ENCODE measurements around the gene MEF2A. TPM values are rescaled to one million over a fixed set of nuclear protein-coding genes. Genes with fewer than 3 reads are reported as not detected.

The MEF2A gene
- total RNA-seq, 1 donor from 2014 or later: 49.5 TPM

DNA sequence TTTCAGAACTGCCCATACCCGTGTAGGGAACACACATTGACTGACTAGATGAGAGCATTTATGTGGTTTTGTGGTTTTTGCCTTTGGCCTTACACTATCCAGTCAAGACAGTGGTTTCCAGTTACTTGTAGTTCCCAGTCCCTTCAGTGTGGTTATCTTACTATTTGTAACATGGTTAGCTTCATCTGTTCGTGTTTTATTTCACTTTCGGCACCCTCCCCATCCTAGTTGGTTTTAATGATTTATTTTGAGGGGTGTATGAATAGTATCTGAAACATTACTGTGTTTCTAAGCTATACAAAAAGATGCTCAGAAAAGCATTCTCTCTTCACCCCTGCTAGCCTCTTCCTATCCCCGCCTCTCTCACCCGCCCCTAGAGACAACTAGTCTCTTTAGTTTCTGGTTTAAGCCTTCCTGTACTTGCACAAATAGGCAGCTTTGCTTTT lies 153.3 kb downstream of the MEF2A start:
- H3K4me1 Mint-ChIP-seq (ENCODE audit: low read depth, unreplicated experiment): peaks cover 31% of the 10 kb centered on the region
- no peak overlapping the region for H3K27ac Mint-ChIP-seq (ENCODE audit: unreplicated experiment)
- H3K9me3 Mint-ChIP-seq (ENCODE audit: unreplicated experiment): peaks cover 6% of the 10 kb centered on the region
- DNase-seq: no peak
- no peak overlapping the region for H3K4me3 Mint-ChIP-seq (ENCODE audit: unreplicated experiment)
- TF ChIP-seq, protein P1, sequence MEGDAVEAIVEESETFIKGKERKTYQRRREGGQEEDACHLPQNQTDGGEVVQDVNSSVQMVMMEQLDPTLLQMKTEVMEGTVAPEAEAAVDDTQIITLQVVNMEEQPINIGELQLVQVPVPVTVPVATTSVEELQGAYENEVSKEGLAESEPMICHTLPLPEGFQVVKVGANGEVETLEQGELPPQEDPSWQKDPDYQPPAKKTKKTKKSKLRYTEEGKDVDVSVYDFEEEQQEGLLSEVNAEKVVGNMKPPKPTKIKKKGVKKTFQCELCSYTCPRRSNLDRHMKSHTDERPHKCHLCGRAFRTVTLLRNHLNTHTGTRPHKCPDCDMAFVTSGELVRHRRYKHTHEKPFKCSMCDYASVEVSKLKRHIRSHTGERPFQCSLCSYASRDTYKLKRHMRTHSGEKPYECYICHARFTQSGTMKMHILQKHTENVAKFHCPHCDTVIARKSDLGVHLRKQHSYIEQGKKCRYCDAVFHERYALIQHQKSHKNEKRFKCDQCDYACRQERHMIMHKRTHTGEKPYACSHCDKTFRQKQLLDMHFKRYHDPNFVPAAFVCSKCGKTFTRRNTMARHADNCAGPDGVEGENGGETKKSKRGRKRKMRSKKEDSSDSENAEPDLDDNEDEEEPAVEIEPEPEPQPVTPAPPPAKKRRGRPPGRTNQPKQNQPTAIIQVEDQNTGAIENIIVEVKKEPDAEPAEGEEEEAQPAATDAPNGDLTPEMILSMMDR (IDR thresholded peaks at IDR 0.05; ENCODE audit: partially characterized antibody, unreplicated experiment): no peak
- H3K36me3 Mint-ChIP-seq (ENCODE audit: unreplicated experiment): peaks cover 20% of the 10 kb centered on the region
- H3K27me3 Mint-ChIP-seq (ENCODE audit: unreplicated experiment): peaks cover 10% of the 10 kb centered on the region

DNA sequence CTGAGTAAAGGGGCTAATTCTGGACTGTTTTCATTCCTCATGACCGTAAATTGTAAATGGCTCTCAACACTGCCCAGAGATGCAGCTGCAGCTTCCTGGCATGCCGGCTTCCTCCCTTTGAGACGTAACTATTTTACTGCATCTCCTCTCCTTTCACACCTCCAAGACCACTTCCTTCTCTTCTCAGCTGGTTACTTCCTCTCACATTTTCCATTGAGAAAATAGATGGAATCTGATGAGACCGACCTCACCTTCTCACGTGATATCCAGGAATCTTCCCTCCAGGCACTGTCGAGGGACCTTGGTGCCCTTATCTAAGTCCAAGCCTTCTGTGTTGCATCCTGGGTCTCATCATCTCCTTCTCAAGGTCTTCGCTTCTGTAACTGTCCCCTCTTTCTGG lies 154.7 kb downstream of the MEF2A start:
- TF ChIP-seq, protein P1 (IDR thresholded peaks at IDR 0.05; ENCODE audit: partially characterized antibody, unreplicated experiment): no peak
- H3K27me3 Mint-ChIP-seq (ENCODE audit: unreplicated experiment): peaks cover 11% of the 10 kb centered on the region
- peaks cover 13% of the 10 kb centered on the region for H3K9me3 Mint-ChIP-seq (ENCODE audit: unreplicated experiment)
- H3K27ac Mint-ChIP-seq (ENCODE audit: unreplicated experiment): no peak overlapping the region
- H3K4me3 Mint-ChIP-seq (ENCODE audit: unreplicated experiment): no peak overlapping the region
- H3K36me3 Mint-ChIP-seq (ENCODE audit: unreplicated experiment): peaks cover 32% of the 10 kb centered on the region
- H3K4me1 Mint-ChIP-seq (ENCODE audit: low read depth, unreplicated experiment): peaks cover 22% of the 10 kb centered on the region
- no peak for DNase-seq

DNA sequence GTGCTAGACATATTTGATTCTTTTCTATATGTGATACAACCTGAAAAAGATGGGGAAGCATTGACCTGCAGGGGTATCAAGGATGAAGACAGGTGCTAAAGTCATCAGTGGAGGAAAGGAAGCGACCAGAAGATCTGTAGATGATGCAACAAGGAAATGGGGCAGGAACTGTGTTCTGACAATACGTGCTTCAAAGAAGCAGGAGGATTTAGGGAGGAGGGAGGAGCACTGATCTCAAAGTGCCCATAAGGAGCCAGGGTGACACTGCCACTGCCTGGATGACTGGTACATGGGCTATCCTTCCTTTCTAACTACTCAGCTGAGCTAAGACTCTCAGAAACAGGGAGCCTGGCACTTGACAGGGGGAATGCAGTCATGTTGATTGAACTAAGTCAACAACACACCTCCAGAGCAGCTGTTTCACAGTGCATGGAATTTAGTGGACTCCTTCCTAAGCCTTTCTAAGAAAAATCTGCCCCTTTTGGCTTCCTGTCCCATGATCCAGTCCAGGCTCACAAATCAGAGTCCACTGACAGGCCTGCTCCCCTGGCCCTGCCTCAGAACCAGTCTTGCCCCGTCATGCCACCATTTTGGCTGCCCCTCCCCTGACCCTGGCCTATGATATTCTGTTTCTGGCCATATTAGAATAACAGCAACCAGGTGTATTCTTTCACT lies 155.5 kb downstream of the MEF2A start:
- Mint-ChIP-seq H3K27ac (ENCODE audit: unreplicated experiment) (no peak overlapping the region), H3K9me3 (ENCODE audit: unreplicated experiment) (peaks cover 14% of the 10 kb centered on the region), H3K36me3 (ENCODE audit: unreplicated experiment) (peaks cover 37% of the 10 kb centered on the region), H3K27me3 (ENCODE audit: unreplicated experiment) (peaks cover 11% of the 10 kb centered on the region), H3K4me1 (ENCODE audit: low read depth, unreplicated experiment) (peaks cover 19% of the 10 kb centered on the region), H3K4me3 (ENCODE audit: unreplicated experiment) (no peak overlapping the region)
- DNase-seq: no peak
- TF ChIP-seq, protein P1 (IDR thresholded peaks at IDR 0.05; ENCODE audit: partially characterized antibody, unreplicated experiment): no peak

DNA sequence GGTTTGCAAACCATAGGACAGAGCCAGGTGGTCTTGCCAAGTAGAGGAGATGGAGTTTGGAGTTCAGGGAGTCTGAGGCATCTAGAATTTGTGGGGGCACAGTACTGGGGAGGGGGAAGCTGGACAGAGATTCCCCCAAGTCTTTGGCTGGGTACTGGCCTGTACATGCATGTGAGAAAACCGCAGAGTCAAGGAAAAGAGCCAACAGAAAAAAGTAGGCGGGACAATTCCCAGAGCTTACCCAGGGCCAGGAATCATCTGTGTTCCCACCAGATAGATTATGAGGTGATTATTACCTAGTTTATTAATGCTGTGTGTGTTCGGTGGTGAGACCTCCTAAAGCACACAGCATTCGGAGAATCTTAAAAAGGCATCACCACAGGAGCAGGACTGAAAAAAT lies 156.1 kb downstream of the MEF2A start:
- Mint-ChIP-seq H3K4me1 (ENCODE audit: low read depth, unreplicated experiment) (peaks cover 15% of the 10 kb centered on the region), H3K9me3 (ENCODE audit: unreplicated experiment) (peaks cover 14% of the 10 kb centered on the region), H3K4me3 (ENCODE audit: unreplicated experiment) (no peak overlapping the region), H3K27me3 (ENCODE audit: unreplicated experiment) (peaks cover 15% of the 10 kb centered on the region), H3K36me3 (ENCODE audit: unreplicated experiment) (peaks cover 42% of the 10 kb centered on the region), H3K27ac (ENCODE audit: unreplicated experiment) (no peak overlapping the region)
- DNase-seq: no peak
- TF ChIP-seq, protein P1 (IDR thresholded peaks at IDR 0.05; ENCODE audit: partially characterized antibody, unreplicated experiment): no peak

DNA sequence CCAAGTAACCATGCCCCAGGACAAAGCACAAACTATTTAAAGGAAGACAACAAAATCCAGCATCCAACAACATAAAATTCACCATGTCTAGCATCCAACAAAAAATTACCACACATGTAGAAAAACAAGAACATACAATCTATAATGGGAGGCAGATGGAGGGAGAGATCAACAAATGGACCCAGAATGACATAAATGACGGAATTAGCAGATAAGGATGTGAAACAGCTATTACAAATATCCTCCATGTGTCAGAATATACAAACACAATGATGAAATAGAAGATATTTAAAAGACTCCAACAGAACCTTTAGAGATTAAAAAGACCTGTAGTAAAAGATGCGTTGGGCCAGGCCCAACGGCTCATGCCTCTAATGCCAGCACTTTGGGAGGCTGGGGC lies 156.6 kb downstream of the MEF2A start:
- H3K4me1 Mint-ChIP-seq (ENCODE audit: low read depth, unreplicated experiment): peaks cover 11% of the 10 kb centered on the region
- H3K36me3 Mint-ChIP-seq (ENCODE audit: unreplicated experiment): peaks cover 42% of the 10 kb centered on the region
- peak overlapping the region; percentile 16 for H3K4me3 Mint-ChIP-seq (ENCODE audit: unreplicated experiment)
- no peak for DNase-seq
- H3K27me3 Mint-ChIP-seq (ENCODE audit: unreplicated experiment): peaks cover 15% of the 10 kb centered on the region
- TF ChIP-seq, protein P1 (IDR thresholded peaks at IDR 0.05; ENCODE audit: partially characterized antibody, unreplicated experiment): no peak
- H3K9me3 Mint-ChIP-seq (ENCODE audit: unreplicated experiment): peaks cover 14% of the 10 kb centered on the region
- no peak overlapping the region for H3K27ac Mint-ChIP-seq (ENCODE audit: unreplicated experiment)

All from glutamatergic neuron (in vitro differentiated cells).